Measurements from ENCODE around the gene FAM184A. TPM values are rescaled to one million over a fixed set of nuclear protein-coding genes. Genes with fewer than 3 reads are reported as not detected.

Gene FAM184A
- total and polyA plus RNA-seq, 2 experiments from 2014 or later, result 4.8 to 13.7 TPM

GRCh38 chr6:119037264-119037663 is 41.2 kb downstream of the FAM184A start:
- H3K27ac ChIP-seq, result peak overlapping the region; percentile 57
- no peak overlapping the region for H3K4me3 ChIP-seq
- H3K9me3 ChIP-seq (ENCODE audit: low read depth), result no peaks in the 10 kb centered on the region
- peaks cover 32% of the 10 kb centered on the region for H3K4me1 ChIP-seq (ENCODE audit: low read depth)
- no peak for DNase-seq (ENCODE audit: low read depth in 1 of 2, low spot score in 1 of 2)
- H3K36me3 ChIP-seq, result no peaks in the 10 kb centered on the region
- TF ChIP-seq CTCF (IDR thresholded peaks at IDR 0.05; ENCODE audit: low read depth, low read length), result no peak
- H3K27me3 ChIP-seq, result no peaks in the 10 kb centered on the region

GRCh38 chr6:119036081-119036480 is 42.4 kb downstream of the FAM184A start:
- H3K27ac ChIP-seq, result peak overlapping the region; percentile 57
- no peak overlapping the region for H3K4me3 ChIP-seq
- TF ChIP-seq CTCF (IDR thresholded peaks at IDR 0.05; ENCODE audit: low read depth, low read length), result no peak
- peaks cover 32% of the 10 kb centered on the region for H3K4me1 ChIP-seq (ENCODE audit: low read depth)
- H3K27me3 ChIP-seq, result no peaks in the 10 kb centered on the region
- no peaks in the 10 kb centered on the region for H3K9me3 ChIP-seq (ENCODE audit: low read depth)
- DNase-seq (ENCODE audit: low read depth in 1 of 2, low spot score in 1 of 2), result no peak
- no peaks in the 10 kb centered on the region for H3K36me3 ChIP-seq

- TF ChIP-seq CTCF (IDR thresholded peaks at IDR 0.05; ENCODE audit: low read depth, low read length), result no peak
- no peak for DNase-seq (ENCODE audit: low read depth in 1 of 2, low spot score in 1 of 2)
- no peak overlapping the region for H3K27ac ChIP-seq
Measured at GRCh38 chr6:119035459-119035858, 43.0 kb downstream of the FAM184A start.

DNA sequence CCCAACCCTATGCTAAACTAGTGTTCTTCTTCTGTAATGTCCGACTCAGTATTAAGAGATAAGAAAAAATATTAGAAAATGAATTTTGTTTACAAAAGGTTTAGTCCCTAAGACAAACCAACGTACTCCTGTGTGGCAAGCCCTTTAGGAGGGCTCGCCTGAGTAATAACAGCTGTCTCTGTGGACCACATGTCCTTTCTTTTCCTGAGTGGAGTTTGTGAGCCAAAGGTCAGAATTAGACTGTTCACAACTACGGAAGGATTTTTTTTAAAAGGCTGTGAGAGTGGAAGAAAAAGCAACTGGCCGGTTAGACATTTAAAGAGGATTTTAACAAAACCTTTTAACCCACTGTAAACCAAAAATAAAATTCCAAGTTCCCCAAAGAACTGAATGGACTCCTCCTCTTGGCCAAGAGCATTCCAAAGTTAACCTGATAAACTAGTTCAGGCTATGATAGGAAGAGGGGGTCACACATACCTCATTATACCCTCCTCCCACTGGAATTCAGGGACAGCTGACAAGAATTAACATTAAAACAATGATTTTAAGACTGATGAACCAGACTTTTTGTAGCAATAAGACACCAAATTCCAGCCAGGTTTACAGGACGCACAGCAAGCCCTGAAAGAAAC is 43.5 kb downstream of the FAM184A start:
- Histone ChIP-seq H3K36me3 (no peaks in the 10 kb centered on the region), H3K4me3 (no peak overlapping the region), H3K4me1 (ENCODE audit: low read depth) (peaks cover 32% of the 10 kb centered on the region), H3K9me3 (ENCODE audit: low read depth) (no peaks in the 10 kb centered on the region), H3K27me3 (no peaks in the 10 kb centered on the region), H3K27ac (peak overlapping the region; percentile 39)
- no peak for TF ChIP-seq CTCF (IDR thresholded peaks at IDR 0.05; ENCODE audit: low read depth, low read length)
- peak; percentile 26 to 56 for DNase-seq (ENCODE audit: low read depth in 1 of 2, low spot score in 1 of 2)

More at GRCh38 chr6:119035459-119035858, 43.0 kb downstream of the FAM184A start:
- Histone ChIP-seq H3K36me3 (no peaks in the 10 kb centered on the region), H3K4me3 (no peak overlapping the region), H3K27me3 (no peaks in the 10 kb centered on the region), H3K9me3 (ENCODE audit: low read depth) (no peaks in the 10 kb centered on the region), H3K4me1 (ENCODE audit: low read depth) (peaks cover 32% of the 10 kb centered on the region)

DNA sequence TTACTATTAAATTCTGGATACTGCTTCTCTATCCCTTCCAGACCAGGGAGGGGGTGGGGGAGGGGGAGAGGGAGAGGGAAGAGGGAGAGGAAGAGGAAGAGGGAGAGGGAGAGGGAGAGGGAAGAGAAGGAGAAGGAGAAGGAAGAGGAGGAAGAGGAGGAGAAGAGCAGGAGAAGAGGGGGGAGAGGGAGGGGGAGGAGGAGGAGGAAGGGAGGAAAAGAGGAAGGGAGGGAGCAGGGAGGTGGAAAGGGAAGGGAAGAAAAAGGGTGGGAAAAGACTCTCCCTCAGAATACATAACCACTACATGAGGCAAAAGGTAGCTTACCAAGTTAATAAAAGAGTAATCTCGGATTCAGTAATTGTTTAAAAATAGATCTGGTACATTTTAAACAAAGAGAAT is 46.0 kb downstream of the FAM184A start:
- H3K27ac ChIP-seq, result no peak overlapping the region

More for the DNA sequence above, 46.0 kb downstream of the FAM184A start:
- no peaks in the 10 kb centered on the region for H3K27me3 ChIP-seq
- no peak overlapping the region for H3K4me3 ChIP-seq
- H3K9me3 ChIP-seq (ENCODE audit: low read depth), result no peaks in the 10 kb centered on the region
- TF ChIP-seq CTCF (IDR thresholded peaks at IDR 0.05; ENCODE audit: low read depth, low read length), result no peak
- peaks cover 21% of the 10 kb centered on the region for H3K4me1 ChIP-seq (ENCODE audit: low read depth)
- H3K36me3 ChIP-seq, result no peaks in the 10 kb centered on the region
- DNase-seq (ENCODE audit: low read depth in 1 of 2, low spot score in 1 of 2), result no peak
